Measurements from ENCODE around the gene CACNA2D1.

- no peak for TF ChIP-seq CTCF (IDR thresholded peaks at IDR 0.05)
- no peak for TF ChIP-seq EZH2 (IDR thresholded peaks at IDR 0.05)
- no peak for TF ChIP-seq EZH2phosphoT487 (IDR thresholded peaks at IDR 0.05)
Measured at GRCh38 chr7:82330706-82331215, 112.8 kb downstream of the CACNA2D1 start.

Data from neural progenitor cell (in vitro differentiated cells).